T47D (cell line): Measurements from ENCODE around the gene DNLZ.

Source experiments
- DNase-seq, 2 experiments: peaks; one replicate each; pipeline versions ENCODE4 v3.0.0 to v3.0.0-alpha.2; 2011 to 2012; ENCODE audit warnings: low read depth in 1 of 2, low spot score in 1 of 2
- JUND ChIP-seq: IDR thresholded peaks from 2 replicates; pipeline ENCODE4 v1.6.1; 2012; ENCODE audit warnings: low read depth
- in situ Hi-C: cut with HindIII; loops from 2 replicates; pipeline ENCODE4 v1.10.0; 2016; ENCODE audit warnings: low sequenced_read_pairs, low pct_unique_long_range_greater_than_20kb

DNLZ gene

GRCh38 chr9:136392538-136393449 lies 29.2 kb upstream of the DNLZ start:
- DNase-seq = no peak
- no peak for TF ChIP-seq JUND
- in situ Hi-C loops = no loop called here

- in situ Hi-C loops = no loop called here
- TF ChIP-seq JUND = no peak
These were observed 28.4 kb upstream of the DNLZ start for GRCh38 chr9:136391737-136392537.

GRCh38 chr9:136389396-136389795 lies 25.9 kb upstream of the DNLZ start:
- in situ Hi-C loops = no loop called here
- TF ChIP-seq JUND = no peak
- no peak for DNase-seq

More at GRCh38 chr9:136391737-136392537, 28.4 kb upstream of the DNLZ start:
- no peak for DNase-seq

GRCh38 chr9:136387217-136387616 lies 23.7 kb upstream of the DNLZ start:
- DNase-seq = no peak
- no peak for TF ChIP-seq JUND
- in situ Hi-C loops = no loop called here

GRCh38 chr9:136386018-136386417 lies 22.5 kb upstream of the DNLZ start:
- in situ Hi-C loops = no loop called here
- DNase-seq = no peak
- TF ChIP-seq JUND = no peak

GRCh38 chr9:136385015-136385414 lies 21.5 kb upstream of the DNLZ start:
- TF ChIP-seq JUND = no peak
- DNase-seq = no peak
- in situ Hi-C loops = no loop called here

- TF ChIP-seq JUND = no peak
- in situ Hi-C loops = no loop called here
- no peak for DNase-seq
These were observed 19.9 kb upstream of the DNLZ start for GRCh38 chr9:136383436-136383835.

- TF ChIP-seq JUND = no peak
- no peak for DNase-seq
- in situ Hi-C loops = no loop called here
These were observed 18.5 kb upstream of the DNLZ start for GRCh38 chr9:136381966-136382513.

- DNase-seq = no peak
- TF ChIP-seq JUND = no peak
- in situ Hi-C loops = no loop called here
These were observed 17.8 kb upstream of the DNLZ start for GRCh38 chr9:136381311-136381710.

- in situ Hi-C loops = no loop called here
- no peak for DNase-seq
- no peak for TF ChIP-seq JUND
These were observed 16.8 kb upstream of the DNLZ start for GRCh38 chr9:136380381-136380780.

- no peak for TF ChIP-seq JUND
- DNase-seq = no peak
- in situ Hi-C loops = no loop called here
These were observed 16.3 kb upstream of the DNLZ start for GRCh38 chr9:136379891-136380290.

GRCh38 chr9:136379401-136379800 lies 15.9 kb upstream of the DNLZ start:
- in situ Hi-C loops = no loop called here
- DNase-seq = no peak
- TF ChIP-seq JUND = no peak

GRCh38 chr9:136379003-136379287 lies 15.4 kb upstream of the DNLZ start:
- DNase-seq = no peak
- TF ChIP-seq JUND = no peak
- in situ Hi-C loops = no loop called here
